HG03039 (cell line): ENCODE measurements around the gene ATG9A.

Experiments
- ATAC-seq: cut with Tn5 transposase; IDR thresholded peaks from one replicate; pipeline ENCODE4 v1.9.1; 2021; ENCODE audit warnings: mild to moderate bottlenecking, moderate library complexity; ENCODE audit not compliant: unreplicated experiment

The ATG9A gene

DNA sequence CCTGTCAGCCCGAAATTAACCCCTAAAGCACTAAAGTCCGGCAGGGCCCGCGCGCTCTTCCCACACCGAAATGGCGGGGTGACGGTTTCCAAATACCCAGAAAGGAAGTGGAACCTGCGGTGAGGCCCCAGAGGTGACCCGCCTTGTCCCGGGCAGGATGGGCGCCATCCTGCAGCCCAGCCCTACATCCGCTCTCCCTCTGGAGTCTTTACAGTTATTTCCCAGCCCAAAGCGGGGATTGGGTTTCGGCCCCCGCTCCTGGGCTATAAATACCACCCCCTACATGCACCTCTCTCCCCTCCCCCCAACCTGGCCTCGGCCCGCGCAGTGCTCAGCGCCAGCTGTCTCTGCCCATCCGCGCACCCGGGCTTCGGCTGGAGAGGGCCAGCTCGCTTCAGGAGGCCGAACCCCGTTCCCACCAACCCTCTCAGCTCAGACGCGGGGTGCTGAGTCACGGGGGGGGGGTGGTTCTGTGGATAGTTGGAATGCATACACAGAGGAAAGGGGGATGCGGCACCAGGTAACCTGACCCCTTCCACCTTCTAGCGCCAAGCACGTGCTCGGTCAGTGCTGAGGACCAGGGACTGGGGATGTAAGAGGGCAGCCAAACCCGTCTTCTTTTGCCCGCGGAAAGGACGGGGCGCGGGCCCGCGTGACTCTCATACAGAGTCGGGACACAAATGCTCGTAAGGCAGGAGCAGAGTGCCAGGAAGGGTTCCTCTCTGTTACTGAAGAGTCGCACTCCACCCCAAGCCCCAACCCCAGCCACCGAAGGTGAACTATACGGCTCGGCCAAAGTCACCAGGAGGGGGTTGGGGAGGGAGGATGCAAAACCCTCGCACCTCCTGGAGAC lies 23.7 kb upstream of the ATG9A start, which contains the start of gene TUBA4B:
Gene TUBA4B (plus strand): TSS at position 344 of the 853 bp plus-strand sequence. CDS start 165 bp downstream, at position 509.
- ATAC-seq = no peak

DNA sequence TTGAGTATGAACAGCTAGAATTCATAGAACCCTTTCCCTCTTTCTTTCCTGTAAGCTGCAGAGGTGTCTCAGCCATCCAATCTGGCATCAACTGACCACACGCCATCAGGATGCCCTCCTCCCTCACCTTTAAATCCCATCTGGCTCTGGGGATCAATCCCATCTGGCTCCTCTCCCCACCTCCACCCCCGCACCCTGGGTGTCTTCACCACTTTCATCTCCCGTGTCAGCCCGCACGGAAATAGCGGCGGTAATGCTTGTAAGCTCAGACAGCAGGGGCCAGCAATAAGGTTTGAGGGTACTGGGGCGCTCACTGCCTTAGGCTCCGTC lies 23.1 kb upstream of the ATG9A start:
- ATAC-seq = no peak

GRCh38 chr2:219252084-219252483 lies 22.6 kb upstream of the ATG9A start:
- no peak for ATAC-seq

GRCh38 chr2:219251656-219252055 lies 22.2 kb upstream of the ATG9A start:
- ATAC-seq = no peak

DNA sequence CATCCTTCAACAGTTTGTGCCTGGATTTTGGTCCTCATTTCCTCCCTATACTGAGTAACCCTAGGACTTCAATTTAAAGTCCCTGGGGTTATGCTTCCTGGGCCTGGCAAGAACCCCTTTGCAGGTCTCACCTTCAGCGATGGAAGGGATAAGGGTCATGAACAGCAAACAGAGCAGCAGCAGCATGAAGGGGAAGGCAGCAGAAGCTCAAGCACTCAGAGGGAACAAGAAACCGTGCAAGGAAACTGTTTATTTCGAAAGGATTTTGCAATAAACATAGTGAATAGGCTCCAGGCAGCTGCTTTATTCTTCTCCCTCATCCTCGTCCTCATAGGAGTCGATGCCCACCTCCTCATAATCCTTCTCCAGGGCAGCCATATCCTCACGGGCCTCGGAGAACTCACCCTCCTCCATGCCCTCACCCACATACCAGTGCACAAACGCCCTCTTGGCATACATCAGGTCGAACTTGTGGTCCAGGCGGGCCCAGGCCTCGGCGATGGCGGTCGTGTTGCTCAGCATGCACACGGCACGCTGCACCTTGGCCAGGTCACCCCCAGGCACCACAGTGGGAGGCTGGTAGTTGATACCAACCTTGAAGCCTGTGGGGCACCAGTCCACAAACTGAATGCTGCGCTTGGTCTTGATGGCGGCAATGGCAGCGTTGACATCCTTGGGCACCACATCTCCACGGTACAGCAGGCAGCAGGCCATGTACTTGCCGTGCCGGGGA lies 20.8 kb upstream of the ATG9A start:
- no peak for ATAC-seq

GRCh38 chr2:219249203-219249980 lies 20.0 kb upstream of the ATG9A start:
- ATAC-seq = no peak

DNA sequence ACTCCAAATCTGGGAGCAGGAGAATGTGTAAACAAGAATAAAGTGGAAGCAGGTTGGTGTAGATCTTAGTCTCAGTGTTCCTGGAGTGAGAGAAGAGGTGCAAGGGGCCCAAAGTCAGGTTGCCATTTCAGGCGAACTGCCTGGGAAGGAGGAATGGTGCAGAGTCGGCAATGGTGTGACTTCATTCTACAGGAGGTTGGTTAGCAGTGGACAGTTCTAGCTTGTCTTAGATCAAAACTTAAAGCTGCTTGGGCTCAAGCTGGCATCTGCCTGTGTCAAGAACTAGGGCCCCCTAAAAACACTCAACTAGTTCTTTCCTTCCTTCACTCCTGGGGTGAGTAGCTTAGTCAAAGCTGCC lies 19.4 kb upstream of the ATG9A start:
- ATAC-seq = no peak

- ATAC-seq = no peak
Measured at GRCh38 chr2:219247678-219248642, 18.5 kb upstream of the ATG9A start.

DNA sequence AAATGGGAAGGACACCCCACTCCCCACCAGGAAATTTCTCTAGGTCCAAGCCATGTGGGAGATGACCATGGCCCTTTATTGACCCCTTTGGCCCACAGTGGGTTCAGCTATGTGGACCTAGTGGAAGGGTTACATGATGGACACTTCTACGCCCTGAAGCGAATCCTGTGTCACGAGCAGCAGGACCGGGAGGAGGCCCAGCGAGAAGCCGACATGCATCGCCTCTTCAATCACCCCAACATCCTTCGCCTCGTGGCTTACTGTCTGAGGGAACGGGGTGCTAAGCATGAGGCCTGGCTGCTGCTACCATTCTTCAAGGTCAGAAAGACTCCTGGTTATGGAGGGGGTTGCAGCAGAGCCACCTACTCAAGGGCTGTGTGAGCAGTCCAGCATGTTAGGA lies 17.1 kb upstream of the ATG9A start:
- no peak for ATAC-seq

DNA sequence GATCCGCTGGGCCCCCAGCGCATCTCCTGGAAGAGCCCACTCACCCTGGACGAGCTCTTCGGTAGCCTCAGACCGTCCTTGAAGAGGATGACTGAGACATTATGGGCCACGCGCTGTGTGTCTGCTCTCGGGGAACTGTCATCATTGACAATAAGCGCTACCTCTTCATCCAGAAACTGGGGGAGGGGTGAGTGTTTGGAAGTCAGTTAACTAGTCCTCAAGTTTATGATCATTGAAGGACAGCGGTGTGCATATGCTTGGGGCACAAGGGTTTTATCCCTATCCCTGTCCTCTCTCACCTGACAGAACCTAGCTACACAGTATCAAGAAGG lies 16.4 kb upstream of the ATG9A start:
- ATAC-seq = no peak

DNA sequence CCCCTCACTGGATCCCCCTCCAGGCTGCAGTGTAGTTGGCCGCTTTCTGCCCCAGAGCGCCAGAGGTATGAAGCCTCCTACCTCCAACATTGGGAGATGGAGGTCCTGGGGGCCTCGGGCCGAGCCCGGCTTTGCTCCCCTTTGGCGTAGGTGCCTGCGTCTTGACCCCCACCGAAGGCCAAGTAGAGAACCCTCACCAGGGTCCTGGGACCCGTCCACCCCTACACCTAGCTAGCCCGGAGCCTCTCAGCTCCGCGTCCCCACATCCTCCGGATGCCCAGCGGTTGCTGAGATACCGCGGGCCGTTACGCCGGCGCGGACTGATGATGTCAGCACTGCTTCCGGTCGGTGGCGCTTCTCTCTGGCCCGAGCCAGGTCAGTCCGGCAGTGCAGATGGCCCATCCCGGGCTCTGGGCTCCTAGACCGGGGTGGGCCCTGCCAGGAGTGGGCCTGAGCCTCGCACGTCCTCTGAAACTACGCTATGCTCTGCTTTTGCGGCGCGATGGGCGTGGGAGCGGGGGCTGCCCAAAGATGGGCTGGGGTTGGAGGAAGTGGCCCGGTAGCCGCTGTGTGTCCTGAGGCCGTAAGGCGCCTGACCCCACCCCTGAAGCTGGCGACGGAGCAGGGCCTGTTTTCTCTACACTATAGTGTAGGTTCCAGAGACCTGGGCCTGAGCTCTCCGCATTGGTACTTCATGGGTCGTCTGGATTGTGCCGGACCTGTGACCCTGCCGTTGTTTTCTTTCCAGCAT lies 15.9 kb upstream of the ATG9A start, which contains the start of the genes GLB1L and STK16:
Gene GLB1L (minus strand): TSS at position 297 of the 751 bp plus-strand sequence. CDS start 1,871 bp downstream, outside the sequence.
Gene STK16 (plus strand): TSS at position 332 of the 751 bp plus-strand sequence. CDS start 521 bp downstream, outside the sequence.
- peak; percentile 60 for ATAC-seq

- no peak for ATAC-seq
Measured at GRCh38 chr2:219244789-219245147, 15.3 kb upstream of the ATG9A start.

- ATAC-seq = no peak
Measured at GRCh38 chr2:219243291-219243761, 13.9 kb upstream of the ATG9A start.

GRCh38 chr2:219234331-219234730 lies 4.9 kb upstream of the ATG9A start:
- no peak for ATAC-seq

- ATAC-seq = no peak
Measured at GRCh38 chr2:219230059-219230540, 664 bp upstream of the ATG9A start.

DNA sequence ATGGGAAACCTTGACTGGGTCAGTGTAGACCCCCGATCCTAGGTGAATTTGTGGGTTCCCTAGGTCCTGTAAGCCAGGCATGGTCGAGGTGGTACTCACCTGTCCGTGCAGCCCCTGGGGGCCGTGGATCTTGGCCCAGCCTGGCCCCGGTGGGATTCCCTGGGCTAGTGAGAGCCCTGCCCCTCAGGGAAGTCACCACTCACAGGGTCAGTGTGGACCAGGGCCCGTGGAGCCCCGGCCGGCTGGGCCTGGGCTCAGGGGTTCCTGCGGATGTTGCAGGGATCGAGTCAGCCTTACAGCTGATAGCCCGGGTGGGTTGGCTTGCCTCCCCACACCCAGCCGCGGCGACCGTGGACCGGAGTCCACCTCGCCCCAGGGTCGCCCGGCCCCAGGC lies 528 bp downstream of the ATG9A start:
- ATAC-seq = peak; percentile 14

DNA sequence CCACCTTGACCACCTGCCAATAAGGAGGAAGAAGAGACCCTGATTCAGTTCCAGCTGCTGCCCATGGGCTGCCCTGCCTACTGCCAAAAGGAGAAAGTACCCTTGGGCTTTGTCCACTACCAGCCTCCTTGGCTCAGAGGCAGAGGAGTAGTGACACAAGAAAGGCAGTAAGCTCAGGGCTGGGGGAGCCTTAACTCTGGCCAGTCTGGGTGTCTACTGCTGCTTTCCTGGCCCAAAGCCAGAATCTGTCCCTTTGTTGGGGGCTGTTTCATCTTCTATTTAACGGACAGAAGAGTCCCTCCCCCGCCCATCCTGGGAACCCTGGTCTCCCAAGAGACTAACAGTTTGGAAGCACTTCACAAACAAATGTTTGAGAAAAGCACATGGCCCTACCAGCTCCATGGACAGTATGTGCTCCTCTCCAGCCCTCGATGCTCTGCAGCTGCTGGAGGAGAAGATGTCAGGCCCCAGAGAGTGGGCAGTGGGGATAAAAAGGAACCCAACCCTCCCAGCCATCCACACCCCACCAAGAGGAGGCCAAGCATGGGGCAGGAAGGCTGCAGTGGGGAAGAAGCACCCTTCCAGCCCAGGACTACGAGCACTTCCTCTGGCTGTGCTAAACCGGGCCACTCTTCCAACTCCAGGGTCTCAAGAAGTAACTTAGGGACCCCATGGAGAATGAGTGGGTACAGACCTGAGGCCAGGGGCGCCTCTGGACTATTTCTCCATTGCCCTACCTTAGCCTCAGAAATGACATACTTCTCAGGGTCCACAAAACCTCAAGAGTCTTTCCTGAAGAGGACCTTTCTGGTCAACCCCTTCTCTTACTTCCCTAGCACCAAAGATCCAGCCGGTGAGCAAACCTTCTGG lies 1.2 kb downstream of the ATG9A start:
- no peak for ATAC-seq

- no peak for ATAC-seq
Measured at GRCh38 chr2:219225350-219225749, 4.1 kb downstream of the ATG9A start.
